Muscle of arm (tissue), 12 donors: Measurements from ENCODE around the gene SCG3. TPM values are rescaled to one million over a fixed set of nuclear protein-coding genes. Genes with fewer than 3 reads are reported as not detected.

Source experiments
- DNase-seq: peaks from one replicate; pipeline ENCODE4 v3.0.0-alpha.2; 2013
- polyA plus RNA-seq, 12 donors: library from polyadenylated mRNA; unstranded; fragments of 120-200 nt; gene quantifications; one replicate each; pipeline ENCODE4 v1.2.1, GENCODE V29; 2013; ENCODE audit not compliant: insufficient read length in 12 of 12

SCG3 gene
- polyA plus RNA-seq, 12 donors: 0.07 to 1.7 (median 0.48) TPM; not detected in 3

GRCh38 chr15:51726302-51727073, 45.2 kb downstream of the SCG3 start:
- peak; percentile 30 for DNase-seq

DNA sequence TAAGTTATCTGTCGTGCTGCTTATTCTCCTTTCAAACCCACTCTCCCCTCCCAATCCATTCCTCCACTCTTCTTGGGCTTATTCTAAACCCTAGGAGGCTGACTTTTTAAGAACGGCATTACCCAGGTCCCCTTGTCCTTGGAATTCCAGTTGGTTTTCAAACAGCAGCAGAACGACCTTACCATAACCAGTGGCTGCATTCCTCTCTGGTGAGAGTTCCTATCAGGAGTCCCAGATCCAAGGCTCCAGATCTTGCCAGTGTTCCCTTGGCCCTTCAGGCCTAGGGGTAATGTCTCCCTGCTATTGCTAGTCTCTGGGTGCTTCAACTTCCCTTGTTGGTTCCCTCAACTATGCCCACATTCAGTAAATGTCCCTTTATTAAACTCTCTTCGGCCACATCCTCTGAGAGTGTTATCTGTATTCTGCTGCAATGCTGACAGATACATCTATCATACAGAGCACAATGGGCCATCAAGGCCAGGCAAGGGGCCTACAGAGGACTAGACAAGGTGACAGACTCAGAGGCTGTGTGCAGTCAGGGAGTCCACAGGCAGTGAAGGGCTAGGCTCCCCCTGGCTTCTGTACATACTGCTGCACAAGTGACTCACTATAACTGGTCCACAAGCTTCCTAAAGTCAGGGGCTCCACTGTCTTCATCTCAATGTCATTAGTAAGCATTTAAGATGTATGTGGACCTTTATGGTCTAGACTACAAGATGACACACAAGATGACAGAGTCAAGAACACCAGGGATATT, 46.0 kb downstream of the SCG3 start:
- DNase-seq: no peak

GRCh38 chr15:51731549-51732267, 50.4 kb downstream of the SCG3 start:
- DNase-seq: peak; percentile 22

DNA sequence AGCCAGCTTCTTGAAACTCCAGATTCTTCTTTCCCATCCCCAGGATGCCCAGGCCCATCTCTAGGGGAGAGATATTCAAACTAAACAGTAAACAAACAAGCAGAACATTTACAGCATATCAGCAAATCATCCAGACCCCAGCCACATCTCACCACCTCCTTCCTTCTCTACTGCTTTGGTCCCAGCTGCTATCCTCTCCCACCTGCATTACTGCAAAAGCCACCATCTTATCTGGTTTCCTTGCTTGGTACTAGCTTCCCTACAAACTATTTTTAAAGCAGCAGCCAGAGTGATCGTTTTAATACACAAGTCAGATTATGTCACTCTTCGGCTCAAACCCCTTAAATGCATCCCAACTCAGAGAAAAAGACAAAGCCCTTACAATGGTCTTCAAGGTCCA, 51.3 kb downstream of the SCG3 start:
- no peak for DNase-seq

GRCh38 chr15:51735228-51736010, 54.1 kb downstream of the SCG3 start:
- no peak for DNase-seq

- no peak for DNase-seq
These were observed 54.8 kb downstream of the SCG3 start for GRCh38 chr15:51736069-51736468.

- no peak for DNase-seq
These were observed 55.6 kb downstream of the SCG3 start for GRCh38 chr15:51736751-51737521.

DNA sequence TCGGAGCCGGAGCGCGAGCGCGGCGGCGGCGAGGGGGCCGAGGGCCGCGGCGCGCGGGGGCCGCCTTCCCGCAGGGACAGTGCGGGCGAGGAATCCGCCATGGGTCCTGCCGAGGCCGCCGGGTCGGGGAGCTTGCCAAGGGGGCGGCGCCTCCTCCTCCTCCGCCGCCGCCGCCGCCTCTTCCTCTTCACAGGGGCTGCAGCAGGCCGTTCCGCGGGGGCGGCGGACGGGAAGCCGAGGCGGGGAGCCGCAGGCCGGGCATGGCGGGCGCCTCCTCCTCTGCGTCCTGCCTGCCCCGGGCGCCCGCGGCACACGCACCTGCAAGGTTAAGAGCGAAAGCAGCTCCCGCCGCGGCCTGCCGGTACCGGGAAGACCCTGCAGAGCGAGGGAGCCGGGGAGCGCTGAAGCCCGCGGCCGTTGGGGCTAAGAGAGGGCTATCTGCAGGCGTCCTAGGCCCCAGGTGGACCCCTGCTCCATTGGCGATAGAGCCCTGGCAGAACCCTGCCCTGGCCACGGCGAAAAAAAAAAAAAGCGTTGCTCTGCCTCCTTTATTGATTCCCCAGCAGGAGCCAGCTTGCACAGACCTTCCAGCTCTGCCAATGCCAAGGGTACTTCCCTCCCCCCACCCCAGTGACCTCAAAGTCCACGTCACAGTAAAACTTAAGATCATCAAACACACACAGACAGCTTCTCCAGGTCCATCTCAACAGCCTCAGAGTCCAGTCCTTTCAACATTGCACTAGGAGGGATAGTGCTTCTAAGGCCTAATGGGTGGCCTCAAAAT, 56.4 kb downstream of the SCG3 start, which contains the start of gene LYSMD2:
Gene LYSMD2, minus strand, starts transcription at position 134 of the 784 bp plus-strand sequence. Its CDS starts 33 bp downstream, at position 101.
- DNase-seq: peak; percentile 57

GRCh38 chr15:51738553-51738952, 57.2 kb downstream of the SCG3 start:
- DNase-seq: no peak

GRCh38 chr15:51739061-51739712, 57.9 kb downstream of the SCG3 start:
- no peak for DNase-seq

DNA sequence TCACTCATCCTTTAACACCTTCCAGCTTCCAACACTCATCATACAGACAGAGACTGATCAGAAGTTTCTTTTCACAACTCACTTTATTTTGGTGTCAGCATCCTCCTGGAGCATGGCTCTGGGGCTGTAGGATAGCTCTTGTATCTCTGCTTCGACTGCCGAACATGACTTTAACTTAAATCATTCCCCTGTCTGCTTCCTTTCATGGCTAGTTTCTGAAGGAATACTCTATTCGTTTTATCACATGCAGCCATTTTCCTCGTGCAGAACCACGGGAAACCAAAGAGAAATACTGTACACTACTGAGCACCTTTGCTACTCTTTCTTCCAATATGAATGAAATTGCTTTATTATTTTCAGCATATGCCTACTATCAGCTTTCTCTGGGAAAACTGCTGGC, 68.0 kb downstream of the SCG3 start:
- DNase-seq: no peak

- no peak for DNase-seq
These were observed 68.9 kb downstream of the SCG3 start for GRCh38 chr15:51750186-51750585.

GRCh38 chr15:51750792-51751696, 69.7 kb downstream of the SCG3 start, which contains the start of gene TMOD2:
Gene TMOD2, plus strand, starts transcription at chr15:51751597. Its CDS starts 14,845 bp downstream, at chr15:51766442.
- no peak for DNase-seq

- no peak for DNase-seq
These were observed 70.7 kb downstream of the SCG3 start for GRCh38 chr15:51751697-51752683.

GRCh38 chr15:51752888-51753287, 71.6 kb downstream of the SCG3 start:
- DNase-seq: no peak

- no peak for DNase-seq
These were observed 73.0 kb downstream of the SCG3 start for GRCh38 chr15:51754267-51754666.

DNA sequence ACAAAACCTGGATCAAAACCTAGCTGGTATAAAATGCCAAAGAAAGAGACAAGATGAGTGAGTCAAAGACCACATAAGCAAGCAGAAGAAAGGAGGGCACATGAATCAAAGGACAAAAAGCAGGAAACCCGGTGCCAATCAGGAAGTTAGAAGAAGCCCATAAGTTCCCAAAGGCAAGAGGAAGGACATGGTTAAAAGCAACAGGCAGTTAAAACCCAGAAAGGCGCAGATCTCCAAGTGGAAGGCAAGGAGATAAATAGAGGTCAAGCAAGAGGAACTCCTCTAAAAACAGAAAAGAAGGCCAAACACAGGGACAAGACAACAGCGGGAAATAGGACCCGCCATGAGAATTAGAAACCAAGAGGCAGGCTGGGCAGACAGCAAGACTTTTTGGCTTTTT, 74.5 kb downstream of the SCG3 start:
- no peak for DNase-seq
